ES-I3 (cell line): ENCODE data around the gene C19orf12.

Source experiments
- H3K36me3 ChIP-seq: 2 replicates; pipeline ENCODE4 v1.6.1; 2013; ENCODE audit warnings: mild to moderate bottlenecking, low read length, control low read depth, moderate library complexity; ENCODE audit not compliant: insufficient read depth
- H3K4me1 ChIP-seq: 2 replicates; pipeline ENCODE4 v1.6.1; 2013; ENCODE audit warnings: mild to moderate bottlenecking, control low read depth, low read length; ENCODE audit not compliant: insufficient read depth
- H3K9ac ChIP-seq: 2 replicates; pipeline ENCODE4 v1.6.1; 2013; ENCODE audit warnings: low read depth, mild to moderate bottlenecking, low read length, moderate library complexity
- H3K9me3 ChIP-seq: 2 replicates; pipeline ENCODE4 v1.6.1; 2013; ENCODE audit warnings: mild to moderate bottlenecking, low read length, moderate library complexity; ENCODE audit not compliant: control insufficient read depth, insufficient read depth

The C19orf12 gene

GRCh38 chr19:29680447-29680846 is 34.6 kb downstream of the C19orf12 start:
- Histone ChIP-seq H3K36me3 (no peaks in the 10 kb centered on the region), H3K4me1 (peaks cover 6% of the 10 kb centered on the region; the same call in 1 of the 2 replicates), H3K9ac (no peak overlapping the region), H3K9me3 (no peaks in the 10 kb centered on the region)

GRCh38 chr19:29679598-29680210 is 35.4 kb downstream of the C19orf12 start:
- peaks cover 6% of the 10 kb centered on the region; the same call in 1 of the 2 replicates for H3K4me1 ChIP-seq
- no peaks in the 10 kb centered on the region for H3K9me3 ChIP-seq
- H3K36me3 ChIP-seq, result no peaks in the 10 kb centered on the region
- H3K9ac ChIP-seq, result no peak overlapping the region

GRCh38 chr19:29678484-29679106 is 36.5 kb downstream of the C19orf12 start:
- Histone ChIP-seq H3K4me1 (peaks cover 6% of the 10 kb centered on the region; the same call in 1 of the 2 replicates), H3K9ac (no peak overlapping the region)

GRCh38 chr19:29677001-29677817 is 37.9 kb downstream of the C19orf12 start:
- H3K9ac ChIP-seq, result no peak overlapping the region
- no peaks in the 10 kb centered on the region for H3K4me1 ChIP-seq
- H3K36me3 ChIP-seq, result no peaks in the 10 kb centered on the region
- no peaks in the 10 kb centered on the region for H3K9me3 ChIP-seq

More at GRCh38 chr19:29678484-29679106, 36.5 kb downstream of the C19orf12 start:
- Histone ChIP-seq H3K36me3 (no peaks in the 10 kb centered on the region), H3K9me3 (no peaks in the 10 kb centered on the region)

- Histone ChIP-seq H3K9me3 (no peaks in the 10 kb centered on the region), H3K9ac (no peak overlapping the region), H3K4me1 (no peaks in the 10 kb centered on the region), H3K36me3 (no peaks in the 10 kb centered on the region)
These were observed 38.5 kb downstream of the C19orf12 start for GRCh38 chr19:29676586-29676985.

- Histone ChIP-seq H3K4me1 (no peaks in the 10 kb centered on the region), H3K9me3 (no peaks in the 10 kb centered on the region), H3K36me3 (no peaks in the 10 kb centered on the region), H3K9ac (no peak overlapping the region)
These were observed 39.3 kb downstream of the C19orf12 start for GRCh38 chr19:29675650-29676186.

- no peaks in the 10 kb centered on the region for H3K36me3 ChIP-seq
- no peaks in the 10 kb centered on the region for H3K9me3 ChIP-seq
- no peaks in the 10 kb centered on the region for H3K4me1 ChIP-seq
- H3K9ac ChIP-seq, result no peak overlapping the region
These were observed 39.9 kb downstream of the C19orf12 start for GRCh38 chr19:29675120-29675649.

- Histone ChIP-seq H3K4me1 (no peaks in the 10 kb centered on the region), H3K9me3 (no peaks in the 10 kb centered on the region), H3K9ac (no peak overlapping the region), H3K36me3 (no peaks in the 10 kb centered on the region)
These were observed 40.5 kb downstream of the C19orf12 start for GRCh38 chr19:29674374-29675119.

GRCh38 chr19:29673451-29674371 is 41.4 kb downstream of the C19orf12 start:
- Histone ChIP-seq H3K4me1 (peaks cover 5% of the 10 kb centered on the region; the same call in 1 of the 2 replicates), H3K9ac (no peak overlapping the region), H3K36me3 (no peaks in the 10 kb centered on the region), H3K9me3 (no peaks in the 10 kb centered on the region)

- no peak overlapping the region for H3K9ac ChIP-seq
These were observed 42.1 kb downstream of the C19orf12 start for GRCh38 chr19:29672933-29673336.

GRCh38 chr19:29672319-29672932 is 42.6 kb downstream of the C19orf12 start:
- Histone ChIP-seq H3K9ac (no peak overlapping the region), H3K4me1 (peaks cover 15% of the 10 kb centered on the region; the same call in 1 of the 2 replicates), H3K9me3 (no peaks in the 10 kb centered on the region), H3K36me3 (no peaks in the 10 kb centered on the region)

More at GRCh38 chr19:29672933-29673336, 42.1 kb downstream of the C19orf12 start:
- H3K4me1 ChIP-seq, result peaks cover 13% of the 10 kb centered on the region; the same call in 1 of the 2 replicates
- no peaks in the 10 kb centered on the region for H3K36me3 ChIP-seq
- H3K9me3 ChIP-seq, result no peaks in the 10 kb centered on the region

- Histone ChIP-seq H3K9ac (no peak overlapping the region), H3K36me3 (no peaks in the 10 kb centered on the region), H3K4me1 (peaks cover 20% of the 10 kb centered on the region; the same call in 1 of the 2 replicates), H3K9me3 (no peaks in the 10 kb centered on the region)
These were observed 43.5 kb downstream of the C19orf12 start for GRCh38 chr19:29671393-29672160.
